ENCODE results near the gene MID1IP1. TPM values are rescaled to one million over a fixed set of nuclear protein-coding genes. Genes with fewer than 3 reads are reported as not detected.

Gene MID1IP1
- total RNA-seq, 2 experiments from 2014 or later: 80.4 to 92.7 TPM

DNA sequence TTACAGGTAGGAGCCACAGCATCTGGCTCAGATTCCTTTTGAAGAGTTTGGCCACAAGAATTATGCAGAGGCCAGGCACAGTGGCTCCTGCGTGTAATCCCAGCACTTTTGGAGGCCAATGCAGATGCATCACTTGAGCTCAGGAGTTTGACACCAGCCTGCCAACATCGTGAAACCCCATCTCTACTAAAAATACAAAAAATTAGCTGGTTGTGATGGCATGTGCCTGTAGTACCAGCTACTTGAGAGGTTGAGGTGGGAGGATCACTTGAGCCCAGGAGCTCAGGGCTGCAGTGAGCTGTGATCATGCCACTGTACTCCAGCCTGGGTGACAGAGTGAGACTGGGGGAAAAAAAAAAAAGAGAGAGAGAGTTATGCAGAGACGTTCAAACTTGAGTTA is 53.0 kb downstream of the MID1IP1 start:
- H3K4me3 ChIP-seq (ENCODE audit: low read depth, low read length, poor library complexity, severe bottlenecking): no peak overlapping the region
- POLR2A ChIA-PET: no interaction called here
- TF ChIP-seq EZH2phosphoT487 (IDR thresholded peaks at IDR 0.05; ENCODE audit: borderline replicate concordance, low read depth, low read length): no peak
- TF ChIP-seq, protein P1, sequence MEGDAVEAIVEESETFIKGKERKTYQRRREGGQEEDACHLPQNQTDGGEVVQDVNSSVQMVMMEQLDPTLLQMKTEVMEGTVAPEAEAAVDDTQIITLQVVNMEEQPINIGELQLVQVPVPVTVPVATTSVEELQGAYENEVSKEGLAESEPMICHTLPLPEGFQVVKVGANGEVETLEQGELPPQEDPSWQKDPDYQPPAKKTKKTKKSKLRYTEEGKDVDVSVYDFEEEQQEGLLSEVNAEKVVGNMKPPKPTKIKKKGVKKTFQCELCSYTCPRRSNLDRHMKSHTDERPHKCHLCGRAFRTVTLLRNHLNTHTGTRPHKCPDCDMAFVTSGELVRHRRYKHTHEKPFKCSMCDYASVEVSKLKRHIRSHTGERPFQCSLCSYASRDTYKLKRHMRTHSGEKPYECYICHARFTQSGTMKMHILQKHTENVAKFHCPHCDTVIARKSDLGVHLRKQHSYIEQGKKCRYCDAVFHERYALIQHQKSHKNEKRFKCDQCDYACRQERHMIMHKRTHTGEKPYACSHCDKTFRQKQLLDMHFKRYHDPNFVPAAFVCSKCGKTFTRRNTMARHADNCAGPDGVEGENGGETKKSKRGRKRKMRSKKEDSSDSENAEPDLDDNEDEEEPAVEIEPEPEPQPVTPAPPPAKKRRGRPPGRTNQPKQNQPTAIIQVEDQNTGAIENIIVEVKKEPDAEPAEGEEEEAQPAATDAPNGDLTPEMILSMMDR (conservative IDR thresholded peaks at IDR 0.05; ENCODE audit: low read length): no peak
- H3K4me2 ChIP-seq (ENCODE audit: low read length): no peak overlapping the region
- H4K20me1 ChIP-seq (ENCODE audit: insufficient read depth, low read length): no peaks in the 10 kb centered on the region
- H3K9me2 ChIP-seq (ENCODE audit: insufficient read depth, low read length): no peaks in the 10 kb centered on the region
- BruUV-seq (replicated peaks): no TSS peak
- H2AFZ ChIP-seq (ENCODE audit: low read length): no peak overlapping the region
- H3K79me2 ChIP-seq (ENCODE audit: insufficient read depth, low read depth, low read length): no peaks in the 10 kb centered on the region
- intact Hi-C loops (cut with micrococcal nuclease; ENCODE audit: unreplicated experiment): no loop called here
- H3K9me3 ChIP-seq (ENCODE audit: low read length): no peaks in the 10 kb centered on the region
- no peaks in the 10 kb centered on the region for H3K36me3 ChIP-seq (ENCODE audit: insufficient read depth, low read length)
- no peaks in the 10 kb centered on the region for H3K4me1 ChIP-seq (ENCODE audit: insufficient read depth, low read length, poor library complexity, severe bottlenecking)
- CTCF ChIA-PET (ENCODE audit: unreplicated experiment): no interaction called here
- no peak overlapping the region for H3K27ac ChIP-seq (ENCODE audit: low read depth, low read length, poor library complexity, severe bottlenecking)
- DNase-seq (ENCODE audit: low spot score): no peak

Other genes starting within 250 kb of the MID1IP1 start
- not detected in 2 replicates for gene TSPAN7, start 239.9 kb upstream of the MID1IP1 start, total RNA-seq (2014; rRNA removed; shearing (Covaris generic))
- not detected in 2 replicates for gene TSPAN7, start 239.9 kb upstream of the MID1IP1 start, total RNA-seq (2022)

Measured in OCI-LY7 (cell line).